Effector CD8-positive, alpha-beta T cell (primary cell): ENCODE data around the gene VTCN1.

ENCODE experiments used
- DNase-seq: peaks from one replicate; lab custom pipeline; 2025; lab: John Stamatoyannopoulos, UW

Gene VTCN1

DNA sequence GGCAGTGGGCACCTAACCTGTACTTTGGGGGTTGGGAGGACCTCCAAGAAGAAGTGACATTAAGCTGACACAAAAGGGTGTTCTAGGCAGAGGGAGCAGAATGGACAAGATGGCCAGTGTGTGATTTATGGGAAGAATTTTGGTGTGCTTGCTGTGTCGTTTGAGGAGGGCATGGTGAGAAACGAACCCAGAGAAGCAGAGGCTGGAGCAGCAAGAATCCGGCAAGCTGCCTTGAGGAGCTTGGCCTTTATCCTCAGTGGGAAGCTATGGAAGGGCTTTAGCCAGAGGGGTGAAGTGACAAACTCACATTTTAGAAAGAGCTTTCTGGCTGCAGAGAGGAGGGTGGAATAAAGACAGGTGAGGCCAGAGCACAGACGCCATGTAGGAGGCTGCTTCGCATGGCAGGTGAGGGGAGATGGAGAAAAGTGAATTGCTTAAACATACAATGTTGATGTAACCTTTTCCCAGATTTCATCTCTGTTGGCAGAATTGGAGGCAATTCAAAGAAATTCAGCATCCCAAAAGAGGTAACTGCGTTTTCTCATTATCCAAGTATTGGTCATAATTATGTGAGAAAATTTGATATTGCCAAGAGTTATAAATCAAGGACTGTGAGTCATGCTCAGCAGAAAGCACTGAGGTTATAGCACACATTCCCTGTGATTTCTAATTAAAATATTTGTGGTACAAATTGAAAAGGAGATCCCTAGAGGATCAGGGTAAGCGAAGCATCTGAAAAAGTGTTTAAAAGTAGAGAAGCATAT lies 115.7 kb downstream of the VTCN1 start:
- DNase-seq, result no peak

DNA sequence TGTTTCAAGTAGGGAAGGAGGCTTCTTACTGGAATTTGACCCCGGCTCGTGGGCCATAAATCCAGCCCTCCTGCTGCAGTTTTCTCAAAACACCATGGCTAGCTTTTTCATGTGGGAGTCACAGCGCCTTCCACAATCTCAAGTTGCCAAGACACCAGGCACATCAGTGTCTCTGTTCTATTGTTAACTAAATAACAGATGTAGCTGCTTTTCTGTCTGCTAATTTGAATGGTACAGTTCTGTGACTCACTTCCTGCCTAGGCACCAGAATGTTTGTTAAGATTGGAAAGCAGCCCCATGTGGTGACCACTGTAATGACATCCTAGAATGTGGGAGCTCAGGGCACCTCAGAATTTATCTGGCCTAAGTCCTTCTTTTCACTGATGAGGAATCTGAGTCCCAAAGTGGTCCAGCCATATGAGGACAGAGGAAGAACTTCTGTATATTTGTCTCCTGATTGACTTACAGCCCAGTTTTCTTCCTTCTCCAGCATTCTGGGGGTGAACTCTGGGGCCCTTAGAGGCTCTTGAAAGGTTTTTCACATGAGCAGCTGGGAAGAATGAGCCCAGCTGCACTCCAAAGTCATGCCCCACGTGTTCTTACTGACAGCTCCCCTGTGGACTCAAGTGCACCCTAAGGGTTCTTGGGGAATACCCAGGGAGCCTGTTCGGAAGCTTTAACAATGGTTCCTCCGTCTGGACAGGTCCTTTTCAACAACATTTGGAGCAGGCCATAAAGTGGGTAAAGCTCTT lies 116.7 kb downstream of the VTCN1 start:
- no peak for DNase-seq
